GM12891 (cell line): ENCODE measurements around the gene PACSIN2.

Source experiments
- PAX5 ChIP-seq: IDR thresholded peaks from 2 replicates; pipeline ENCODE4 v1.6.1; 2011; ENCODE audit warnings: low read length, moderate library complexity, mild to moderate bottlenecking; ENCODE audit not compliant: insufficient read depth, severe bottlenecking
- POLR2A ChIP-seq: IDR thresholded peaks from 2 replicates; pipeline ENCODE4 v1.6.1; 2011; ENCODE audit warnings: low read depth, low read length, control low read depth
- POLR2AphosphoS5 ChIP-seq: IDR thresholded peaks from 2 replicates; pipeline ENCODE4 v1.6.1; 2011; ENCODE audit warnings: low read depth, low read length, control low read depth
- SPI1 ChIP-seq: IDR thresholded peaks from 2 replicates; pipeline ENCODE4 v1.6.1; 2011; ENCODE audit warnings: low read depth, low read length, control low read depth
- TAF1 ChIP-seq: IDR thresholded peaks from 2 replicates; pipeline ENCODE4 v1.6.1; 2011; ENCODE audit warnings: low read depth, low read length, control low read depth

GRCh38 chr22:42833104-42833503 lies 181.8 kb downstream of the PACSIN2 start:
- no peak for TF ChIP-seq POLR2A
- TF ChIP-seq PAX5, result no peak
- no peak for TF ChIP-seq POLR2AphosphoS5
- no peak for TF ChIP-seq TAF1
- peak; percentile 57; the same call in 1 of the 2 replicates for TF ChIP-seq SPI1
